Measurements from ENCODE around the gene RAB33A. TPM values are rescaled to one million over a fixed set of nuclear protein-coding genes. Genes with fewer than 3 reads are reported as not detected.

The RAB33A gene
- 5.1 and 9.0 TPM in 2 replicates for total RNA-seq

DNA sequence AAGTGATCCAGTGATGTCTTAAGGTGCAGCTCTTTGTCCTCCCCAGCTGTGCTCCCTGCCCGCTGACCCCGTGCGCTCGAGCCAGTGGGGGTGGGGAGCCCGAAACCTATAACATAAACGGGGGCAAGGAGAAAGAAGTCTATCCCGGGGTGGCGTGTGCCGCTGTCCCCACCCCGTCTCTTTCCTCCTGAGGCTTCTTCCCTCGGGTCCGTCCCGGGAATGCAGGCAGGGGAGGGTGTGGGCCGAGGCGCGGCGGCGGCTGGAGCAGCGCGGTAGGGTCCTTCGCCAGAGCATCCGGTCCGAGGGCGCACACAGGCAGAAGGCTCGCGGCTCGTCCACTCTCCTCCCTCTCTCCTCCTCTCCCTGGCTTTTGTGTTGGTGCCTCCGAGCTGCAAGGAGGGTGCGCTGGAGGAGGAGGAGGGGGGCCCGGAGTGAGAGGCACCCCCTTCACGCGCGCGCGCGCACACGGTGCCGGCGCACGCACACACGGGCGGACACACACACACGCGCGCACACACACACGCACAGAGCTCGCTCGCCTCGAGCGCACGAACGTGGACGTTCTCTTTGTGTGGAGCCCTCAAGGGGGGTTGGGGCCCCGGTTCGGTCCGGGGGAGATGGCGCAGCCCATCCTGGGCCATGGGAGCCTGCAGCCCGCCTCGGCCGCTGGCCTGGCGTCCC lies at the start of gene RAB33A:
RAB33A (plus strand) TSS at position 517 of the 681 bp plus-strand sequence; CDS start at position 618, 101 bp downstream.

DNA sequence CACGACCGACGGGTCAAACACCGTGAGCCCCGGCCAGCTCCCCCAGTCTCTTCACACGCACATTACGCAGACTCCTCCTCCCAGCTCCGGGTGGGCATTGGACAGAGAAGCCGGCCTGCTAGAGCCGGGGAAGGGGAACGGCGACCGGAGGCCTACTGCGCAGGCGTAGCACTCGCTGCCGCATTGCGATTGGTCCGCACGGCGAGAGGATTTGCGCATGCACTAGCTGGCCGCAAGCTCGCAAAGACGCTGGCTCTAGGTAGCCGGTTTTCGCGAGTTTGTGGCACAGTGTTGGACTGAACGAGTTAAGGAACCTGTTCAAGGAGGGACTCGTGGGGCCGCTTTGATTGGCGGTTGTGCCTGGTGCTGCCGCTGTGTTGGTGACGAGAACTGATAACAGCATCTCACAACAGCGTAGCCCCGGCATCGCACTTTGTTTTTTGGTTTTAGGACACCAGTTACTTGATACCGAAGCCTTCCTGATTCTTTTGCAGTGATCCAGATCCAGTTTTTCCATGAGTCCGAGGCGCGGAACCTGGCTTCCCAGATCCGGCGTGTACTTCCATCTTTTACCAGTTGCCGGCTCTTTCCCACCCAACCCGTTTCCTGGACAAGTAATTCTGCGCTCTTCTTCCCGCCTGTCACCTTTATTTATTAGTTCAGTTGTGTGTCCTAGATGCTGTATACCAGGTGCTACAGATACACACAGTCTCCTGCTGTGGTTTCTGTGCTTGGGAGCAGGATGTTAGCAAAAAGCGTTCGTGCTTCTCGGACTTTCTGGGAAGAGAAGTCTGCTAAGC lies 5.9 kb upstream of the RAB33A start, which contains the start of gene AIFM1:
AIFM1 (minus strand) TSS at position 139 of the 800 bp plus-strand sequence. CDS start 185 bp downstream, outside the sequence.

Other genes with a start within 250 kb of the RAB33A start
- 5.5 and 6.3 TPM in 2 replicates for gene BCORL1, start 189.3 kb upstream of the RAB33A start, total RNA-seq
- gene ELF4, start 61.5 kb upstream of the RAB33A start, total RNA-seq = 13.4 and 15.6 TPM in 2 replicates
- 12.1 and 16.4 TPM in 2 replicates for gene AIFM1, start 6.1 kb upstream of the RAB33A start, total RNA-seq
- 2.2 and 2.6 TPM in 2 replicates for gene ZNF280C, start 96.9 kb downstream of the RAB33A start, total RNA-seq
- 8.5 and 9.9 TPM in 2 replicates for gene SLC25A14, start 168.0 kb downstream of the RAB33A start, total RNA-seq
- gene GPR119, start 213.7 kb downstream of the RAB33A start, total RNA-seq = not detected in 2 replicates
- 16.4 and 17.5 TPM in 2 replicates for gene RBMX2, start 230.0 kb downstream of the RAB33A start, total RNA-seq

All from smooth muscle cell of the pulmonary artery (primary cell).